OCI-LY7 (cell line): ENCODE results near the gene PRSS56. TPM values are rescaled to one million over a fixed set of nuclear protein-coding genes. Genes with fewer than 3 reads are reported as not detected.

Experiments used
- BruUV-seq: library from RNA; stranded (reverse); fragments of 400-500 nt; replicated peaks from 2 replicates; lab custom pipeline; 2021; lab: Mats Ljungman, UMichigan
- CTCF ChIA-PET: fragments of 300-600 bp; sonication (Branson Sonifier 250); formaldehyde crosslinking; loops from one replicate; lab custom pipeline; 2022; ENCODE audit warnings: antibody characterized with exemption; ENCODE audit not compliant: unreplicated experiment; lab: Charles Lee
- POLR2A ChIA-PET: fragments of 300-600 bp; sonication (Branson Sonifier 250); formaldehyde crosslinking; loops from one replicate; lab custom pipeline; 2022; ENCODE audit warnings: antibody characterized with exemption; lab: Charles Lee
- DNase-seq: peaks from one replicate; pipeline ENCODE4 v3.0.0-alpha.2; 2015; ENCODE audit warnings: low spot score
- H2AFZ ChIP-seq: fragments of 200-600 bp; sonication (generic), shearing (Covaris generic); 2 replicates; pipeline ENCODE4 v1.6.1; 2014; ENCODE audit warnings: mild to moderate bottlenecking, antibody characterized with exemption, low read length, moderate library complexity
- H3K27ac ChIP-seq: fragments of 200-600 bp; sonication (generic); 2 replicates; pipeline ENCODE4 v1.5.1; 2014; ENCODE audit warnings: mixed run types, low read depth, mild to moderate bottlenecking, moderate library complexity, low read length, inconsistent platforms; ENCODE audit not compliant: poor library complexity, severe bottlenecking
- H3K36me3 ChIP-seq: fragments of 200-600 bp; sonication (generic); 2 replicates; pipeline ENCODE4 v1.6.1; 2014; ENCODE audit warnings: mild to moderate bottlenecking, antibody characterized with exemption, low read length, moderate library complexity, mixed read lengths; ENCODE audit not compliant: insufficient read depth
- H3K4me1 ChIP-seq: fragments of 200-600 bp; sonication (generic); 2 replicates; pipeline ENCODE4 v1.5.1; 2014; ENCODE audit warnings: mild to moderate bottlenecking, low read length; ENCODE audit not compliant: insufficient read depth, poor library complexity, severe bottlenecking
- H3K4me2 ChIP-seq: fragments of 200-600 bp; sonication (generic); 2 replicates; pipeline ENCODE4 v1.6.1; 2014; ENCODE audit warnings: mild to moderate bottlenecking, low read length
- H3K4me3 ChIP-seq: fragments of 200-600 bp; sonication (generic); 2 replicates; pipeline ENCODE4 v1.5.1; 2014; ENCODE audit warnings: mild to moderate bottlenecking, low read depth, low read length; ENCODE audit not compliant: poor library complexity, severe bottlenecking
- H3K79me2 ChIP-seq: fragments of 200-600 bp; sonication (generic); 2 replicates; pipeline ENCODE4 v1.6.1; 2016; ENCODE audit warnings: low read depth, mild to moderate bottlenecking, low read length, moderate library complexity, mixed read lengths; ENCODE audit not compliant: insufficient read depth
- H3K9me2 ChIP-seq: fragments of 200-600 bp; sonication (generic); 2 replicates; pipeline ENCODE4 v1.6.1; 2016; ENCODE audit warnings: mild to moderate bottlenecking, low read length, mixed read lengths; ENCODE audit not compliant: insufficient read depth
- H3K9me3 ChIP-seq: fragments of 200-600 bp; sonication (generic); 2 replicates; pipeline ENCODE4 v1.6.1; 2014; ENCODE audit warnings: mild to moderate bottlenecking, mixed run types, low read length, mixed read lengths
- H4K20me1 ChIP-seq: fragments of 200-600 bp; sonication (generic); 2 replicates; pipeline ENCODE4 v1.6.1; 2014; ENCODE audit warnings: mild to moderate bottlenecking, antibody characterized with exemption, low read length, moderate library complexity, mixed read lengths; ENCODE audit not compliant: insufficient read depth
- EZH2phosphoT487 ChIP-seq: fragments of 200-600 bp; sonication (generic); IDR thresholded peaks from 2 replicates; pipeline ENCODE4 v1.6.1; 2018; ENCODE audit warnings: low read depth, borderline replicate concordance, mild to moderate bottlenecking, mixed run types, antibody characterized with exemption, low read length, moderate library complexity, mixed read lengths
- intact Hi-C: fragments of 100-400 bp; cut with micrococcal nuclease; formaldehyde crosslinking; loops from one replicate; pipeline ENCODE4 v1.10.0; 2022; ENCODE audit not compliant: unreplicated experiment
- total RNA-seq, 2 experiments: library from RNA; depleted of rRNA in 1 of 2; stranded (reverse); fragments of >200 nt in 1 of 2; shearing (Covaris generic) in 1 of 2; gene quantifications; 2 replicates each; pipeline ENCODE4 v1.2.3, GENCODE V29; 2014 to 2022
- TF ChIP-seq, protein P1 (sequence below): fragments of 200-600 bp; sonication (generic); conservative IDR thresholded peaks from 2 replicates; pipeline ENCODE4 v1.5.1; 2014; ENCODE audit warnings: mild to moderate bottlenecking, antibody characterized with exemption, low read length, moderate library complexity, mixed read lengths

The PRSS56 gene
- total RNA-seq, 2 experiments from 2014 or later: not detected

DNA sequence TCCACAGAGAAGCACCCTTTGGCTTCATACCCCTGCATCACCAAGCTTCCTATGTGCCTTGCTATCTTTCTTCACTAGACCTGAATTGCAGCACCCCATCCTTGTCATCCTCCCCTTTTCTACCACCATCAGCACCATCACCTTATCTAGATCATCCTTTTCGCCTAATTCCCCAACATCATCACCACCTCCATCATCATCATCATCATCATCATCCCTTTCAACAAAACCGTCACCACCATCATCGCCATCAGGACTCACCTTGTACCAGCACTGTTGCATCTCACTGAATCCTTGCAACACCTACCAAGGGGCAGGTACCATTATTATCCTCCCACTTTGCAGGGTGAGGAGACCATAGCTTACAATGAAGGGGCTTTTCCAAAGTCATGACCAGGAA is 21.7 kb upstream of the PRSS56 start:
- no peak overlapping the region for H3K27ac ChIP-seq
- no TSS peak for BruUV-seq
- no peak overlapping the region for H3K4me2 ChIP-seq
- TF ChIP-seq, protein P1, sequence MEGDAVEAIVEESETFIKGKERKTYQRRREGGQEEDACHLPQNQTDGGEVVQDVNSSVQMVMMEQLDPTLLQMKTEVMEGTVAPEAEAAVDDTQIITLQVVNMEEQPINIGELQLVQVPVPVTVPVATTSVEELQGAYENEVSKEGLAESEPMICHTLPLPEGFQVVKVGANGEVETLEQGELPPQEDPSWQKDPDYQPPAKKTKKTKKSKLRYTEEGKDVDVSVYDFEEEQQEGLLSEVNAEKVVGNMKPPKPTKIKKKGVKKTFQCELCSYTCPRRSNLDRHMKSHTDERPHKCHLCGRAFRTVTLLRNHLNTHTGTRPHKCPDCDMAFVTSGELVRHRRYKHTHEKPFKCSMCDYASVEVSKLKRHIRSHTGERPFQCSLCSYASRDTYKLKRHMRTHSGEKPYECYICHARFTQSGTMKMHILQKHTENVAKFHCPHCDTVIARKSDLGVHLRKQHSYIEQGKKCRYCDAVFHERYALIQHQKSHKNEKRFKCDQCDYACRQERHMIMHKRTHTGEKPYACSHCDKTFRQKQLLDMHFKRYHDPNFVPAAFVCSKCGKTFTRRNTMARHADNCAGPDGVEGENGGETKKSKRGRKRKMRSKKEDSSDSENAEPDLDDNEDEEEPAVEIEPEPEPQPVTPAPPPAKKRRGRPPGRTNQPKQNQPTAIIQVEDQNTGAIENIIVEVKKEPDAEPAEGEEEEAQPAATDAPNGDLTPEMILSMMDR: no peak
- no peak for TF ChIP-seq EZH2phosphoT487
- DNase-seq: no peak
- no peak overlapping the region for H3K4me3 ChIP-seq
- POLR2A ChIA-PET: no interaction called here
- CTCF ChIA-PET: interaction anchor here (0.6 kb wide), 2 partner anchors 51 to 76 kb away, joined by 4 to 9 read pairs; no protein-coding TSS in a partner anchor
- H4K20me1 ChIP-seq: no peaks in the 10 kb centered on the region
- intact Hi-C loops: no loop called here
- no peaks in the 10 kb centered on the region for H3K9me2 ChIP-seq
- H3K4me1 ChIP-seq: no peaks in the 10 kb centered on the region
- no peaks in the 10 kb centered on the region for H3K79me2 ChIP-seq
- no peak overlapping the region for H2AFZ ChIP-seq
- H3K36me3 ChIP-seq: no peaks in the 10 kb centered on the region
- H3K9me3 ChIP-seq: no peaks in the 10 kb centered on the region

DNA sequence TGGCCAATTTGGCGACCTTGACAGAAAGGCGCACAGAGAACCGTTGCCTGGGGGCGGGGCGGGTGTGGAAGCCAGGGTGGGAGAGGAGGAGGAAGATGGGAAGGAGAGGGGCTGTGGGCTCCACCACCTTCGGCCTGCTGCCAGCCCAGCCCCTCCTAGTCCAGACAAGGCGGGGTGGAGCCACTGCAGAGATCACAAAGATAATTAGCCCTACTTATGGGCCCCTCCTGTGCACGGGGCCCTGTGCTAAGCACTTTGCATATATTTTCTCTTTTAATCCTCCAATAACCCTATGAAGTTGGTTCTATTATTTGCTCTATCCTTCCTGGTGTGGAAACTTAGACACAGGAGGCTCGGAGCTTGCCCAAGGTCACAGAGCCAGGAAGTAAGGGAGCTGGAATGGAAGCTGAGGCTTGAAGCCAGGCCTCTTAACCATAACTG is 18.8 kb upstream of the PRSS56 start:
- Histone ChIP-seq H3K36me3 (no peaks in the 10 kb centered on the region), H3K9me3 (no peaks in the 10 kb centered on the region), H3K27ac (no peak overlapping the region), H3K79me2 (no peaks in the 10 kb centered on the region), H2AFZ (no peak overlapping the region), H3K9me2 (no peaks in the 10 kb centered on the region), H3K4me2 (no peak overlapping the region), H3K4me3 (no peak overlapping the region), H4K20me1 (no peaks in the 10 kb centered on the region), H3K4me1 (no peaks in the 10 kb centered on the region)
- POLR2A ChIA-PET: no interaction called here
- no TSS peak for BruUV-seq
- CTCF ChIA-PET: no interaction called here
- intact Hi-C loops: no loop called here
- DNase-seq: no peak
- TF ChIP-seq EZH2phosphoT487: no peak
- TF ChIP-seq, protein P1: no peak

DNA sequence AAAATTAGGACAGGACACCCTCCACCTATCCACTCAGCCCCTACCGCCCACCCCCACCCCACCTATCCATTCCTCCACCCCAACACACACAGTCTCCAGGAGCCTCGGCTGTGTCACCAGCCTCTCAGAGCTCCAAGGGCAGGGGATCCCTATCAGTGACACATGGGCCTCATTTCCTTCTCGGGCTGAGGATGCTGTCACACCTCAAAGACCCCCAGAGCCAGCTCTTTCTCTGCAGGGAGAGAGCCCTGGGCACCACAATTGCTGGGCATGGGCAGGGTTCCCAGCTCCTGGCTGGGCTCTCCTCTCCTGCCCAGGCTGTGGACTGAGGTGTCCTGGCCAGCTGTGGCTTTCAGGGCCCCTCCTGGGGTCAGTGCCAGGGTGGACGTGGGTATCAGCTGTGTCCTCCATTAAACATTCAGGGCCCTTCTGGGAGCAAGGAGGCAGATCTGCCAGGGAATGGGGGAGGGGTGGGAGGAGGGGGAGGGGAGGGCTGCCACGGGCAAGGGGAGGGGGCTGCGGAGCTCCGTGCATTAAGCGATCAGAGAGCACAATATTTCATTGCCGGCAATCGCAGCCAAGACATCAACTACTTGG is 18.3 kb upstream of the PRSS56 start:
- Histone ChIP-seq H4K20me1 (no peaks in the 10 kb centered on the region), H3K27ac (no peak overlapping the region), H3K9me2 (no peaks in the 10 kb centered on the region), H3K9me3 (no peaks in the 10 kb centered on the region), H2AFZ (no peak overlapping the region), H3K36me3 (no peaks in the 10 kb centered on the region), H3K4me3 (no peak overlapping the region), H3K4me2 (no peak overlapping the region), H3K79me2 (no peaks in the 10 kb centered on the region), H3K4me1 (no peaks in the 10 kb centered on the region)
- intact Hi-C loops: no loop called here
- BruUV-seq: no TSS peak
- CTCF ChIA-PET: no interaction called here
- no peak for TF ChIP-seq EZH2phosphoT487
- TF ChIP-seq, protein P1: no peak
- no peak for DNase-seq
- POLR2A ChIA-PET: interaction anchor here (0.7 kb wide), 1 partner anchor 250 kb away, joined by 3 read pairs; no protein-coding TSS in a partner anchor
